GM12892 (cell line): ENCODE data around the gene KRTAP19-2.

ENCODE experiments used
- POLR2A ChIP-seq: IDR thresholded peaks from 2 replicates; pipeline ENCODE4 v1.6.1; 2011; ENCODE audit warnings: low read depth, low read length, control low read depth
- POLR2AphosphoS5 ChIP-seq: IDR thresholded peaks from 2 replicates; pipeline ENCODE4 v1.6.1; 2011; ENCODE audit warnings: low read depth, low read length, control low read depth

DNA sequence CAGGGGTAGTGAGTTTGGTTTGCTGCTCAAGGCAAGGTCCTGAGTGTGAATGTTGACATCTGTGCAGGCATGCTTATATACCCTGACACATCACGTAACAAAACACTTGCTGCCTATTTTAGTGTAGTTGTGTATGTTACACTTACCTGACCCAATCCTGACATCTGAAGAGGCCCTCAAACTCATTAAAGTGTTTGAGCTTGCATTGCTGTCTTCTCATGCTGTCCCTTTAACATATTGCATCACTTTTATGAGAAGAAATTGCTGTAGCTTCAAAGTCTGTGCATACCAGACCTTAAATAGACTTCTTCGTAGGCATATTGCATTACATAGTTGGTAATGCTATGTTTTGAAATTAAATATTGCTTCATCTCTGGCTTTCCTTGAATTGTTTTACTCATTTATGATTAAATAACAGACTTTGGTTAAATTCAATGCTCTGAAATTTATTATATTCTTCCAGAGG, 4.8 kb upstream of the KRTAP19-2 start, which contains the start of gene KRTAP19-3:
- no peak for TF ChIP-seq POLR2A
- no peak for TF ChIP-seq POLR2AphosphoS5
